B cell (primary cell): ENCODE results near the gene SYT6. TPM values are rescaled to one million over a fixed set of nuclear protein-coding genes. Genes with fewer than 3 reads are reported as not detected.
A peak's percentile ranks its signal among the peaks of the same experiment; 100 is the strongest.

Experiments used
- ATAC-seq: fragments of 200-7000 bp; cut with Tn5 transposase; one replicate; pipeline ENCODE4 v1.10.0; 2021; ENCODE audit warnings: low read depth, mild to moderate bottlenecking, moderate number of reproducible peaks, moderate library complexity
- CTCF ChIA-PET: fragments of 350-600 bp; sonication (Branson Sonifier 250); formaldehyde crosslinking; loops from one replicate; lab custom pipeline; 2021; ENCODE audit warnings: antibody characterized with exemption, inconsistent platforms; lab: Charles Lee
- POLR2A ChIA-PET: fragments of 350-600 bp; sonication (Branson Sonifier 250); formaldehyde crosslinking; loops from one replicate; lab custom pipeline; 2021; ENCODE audit warnings: antibody characterized with exemption; lab: Charles Lee
- DNase-seq: peaks from one replicate; pipeline ENCODE4 v3.0.0; 2013
- H2AFZ ChIP-seq: 2 replicates; pipeline ENCODE4 v1.6.1; 2012; ENCODE audit warnings: mild to moderate bottlenecking, low read depth, low read length; ENCODE audit not compliant: insufficient read depth, poor library complexity, severe bottlenecking
- H3K27ac ChIP-seq, 2 donors: 1 replicate in 1 of 2; 2 replicates in 1 of 2; pipeline ENCODE4 v1.5.1; 2012 to 2013; ENCODE audit warnings: low read length in 2 of 2, mild to moderate bottlenecking in 2 of 2, moderate library complexity in 1 of 2
- H3K27me3 ChIP-seq, 4 experiments: fragments of 200-600 bp in 1 of 4; sonication (generic) in 1 of 4; replicated peaks in 1 of 4; 1 replicate in 2 of 4; 2 replicates in 2 of 4; pipeline versions ENCODE4 v1.6.1 to v1.7.0; 2013 to 2016; ENCODE audit warnings: low read length in 3 of 4, mild to moderate bottlenecking in 2 of 4, mixed read lengths in 1 of 4, moderate library complexity in 1 of 4; ENCODE audit not compliant: insufficient read depth in 4 of 4, control insufficient read depth in 3 of 4; ENCODE audit errors: control extremely low read depth in 1 of 4
- H3K36me3 ChIP-seq, 2 experiments: replicated peaks in 1 of 2; 1 replicate in 1 of 2; 2 replicates in 1 of 2; pipeline versions ENCODE4 v1.6.1 to v1.7.1; 2013; ENCODE audit warnings: low read length in 1 of 2; ENCODE audit not compliant: insufficient read depth in 2 of 2, control insufficient read depth in 1 of 2; ENCODE audit errors: control extremely low read depth in 1 of 2, extremely low read depth in 1 of 2
- H3K4me1 ChIP-seq, 2 donors: fragments of 200-600 bp in 1 of 2; sonication (generic) in 1 of 2; 1 replicate in 1 of 2; 2 replicates in 1 of 2; pipeline versions ENCODE4 v1.5.1 to v1.6.1; 2013 to 2017; ENCODE audit warnings: low read length in 2 of 2; ENCODE audit not compliant: control insufficient read depth in 2 of 2, insufficient read depth in 2 of 2
- H3K4me2 ChIP-seq: replicated peaks from 2 replicates; pipeline ENCODE3; 2012; ENCODE audit warnings: mild to moderate bottlenecking, low read depth, low read length; ENCODE audit not compliant: poor library complexity, severe bottlenecking
- H3K4me3 ChIP-seq, 5 experiments: fragments of 200-600 bp in 1 of 5; sonication (generic) in 1 of 5; 1 replicate in 3 of 5; 2 replicates in 2 of 5; pipeline versions ENCODE4 v1.5.1 to v1.7.0; 2011 to 2016; ENCODE audit warnings: low read length in 4 of 5, mild to moderate bottlenecking in 4 of 5, low read depth in 2 of 5, control low read depth in 1 of 5, moderate library complexity in 1 of 5; ENCODE audit not compliant: insufficient read depth in 1 of 5; ENCODE audit errors: control extremely low read depth in 1 of 5, extremely low read depth in 1 of 5
- H3K79me2 ChIP-seq: fragments of 200-600 bp; sonication (generic); one replicate; pipeline ENCODE4 v1.6.0; 2016; ENCODE audit warnings: low read length; ENCODE audit not compliant: control insufficient read depth, insufficient read depth
- H3K9ac ChIP-seq: fragments of 200-600 bp; sonication (generic); 2 replicates; pipeline ENCODE4 v1.6.1; 2017; ENCODE audit warnings: mild to moderate bottlenecking, low read length, moderate library complexity
- H3K9me3 ChIP-seq, 3 donors: one replicate each; pipeline versions ENCODE4 v1.6.1 to v1.7.1; 2013; ENCODE audit warnings: low read length in 2 of 3; ENCODE audit not compliant: control insufficient read depth in 2 of 3, insufficient read depth in 1 of 3; ENCODE audit errors: control extremely low read depth in 1 of 3
- H4K20me1 ChIP-seq: 2 replicates; pipeline ENCODE4 v1.6.0; 2012; ENCODE audit warnings: mild to moderate bottlenecking, low read length; ENCODE audit not compliant: insufficient read depth, control insufficient read depth, poor library complexity, severe bottlenecking
- H3K27ac Mint-ChIP-seq: one replicate; pipeline ENCODE4 v1.8.0; 2021; ENCODE audit warnings: mixed read lengths
- H3K27me3 Mint-ChIP-seq: one replicate; pipeline ENCODE4 v1.8.0; 2021; ENCODE audit warnings: mixed read lengths
- H3K4me1 Mint-ChIP-seq: one replicate; pipeline ENCODE4 v1.8.0; 2021; ENCODE audit warnings: mixed read lengths
- H3K4me3 Mint-ChIP-seq: one replicate; pipeline ENCODE4 v1.8.0; 2021; ENCODE audit warnings: mixed read lengths
- H3K9me3 Mint-ChIP-seq: one replicate; pipeline ENCODE4 v1.8.0; 2022; ENCODE audit warnings: mixed read lengths; ENCODE audit not compliant: insufficient read depth
- EZH2 ChIP-seq: IDR thresholded peaks from 2 replicates; pipeline ENCODE4 v1.6.1; 2012; ENCODE audit warnings: borderline replicate concordance, low read depth, mild to moderate bottlenecking, moderate library complexity, low read length; ENCODE audit not compliant: insufficient read depth, poor library complexity, severe bottlenecking
- WGBS: methylation state at CpG from one replicate; pipeline ENCODE4 v1.1.5; 2013; ENCODE audit warnings: missing lambda C conversion rate; ENCODE audit not compliant: insufficient coverage; 5-methylcytosine and 5-hydroxymethylcytosine counted together
- intact Hi-C: fragments of 100-400 bp; cut with micrococcal nuclease; formaldehyde crosslinking; loops from one replicate; pipeline ENCODE4 v1.10.0; 2022
- polyA plus RNA-seq: library from polyadenylated mRNA; depleted of rRNA; stranded (reverse); fragments of >200 nt; gene quantifications from 2 replicates; pipeline ENCODE4 v1.2.3, GENCODE V29; 2012
- total RNA-seq, 2 donors: library from RNA; stranded (reverse); fragments of 120-200 nt in 1 of 2; gene quantifications; 1 replicate in 1 of 2; 2 replicates in 1 of 2; pipeline versions ENCODE4 v1.2.3 to v1.2.4, GENCODE V29; 2013 to 2022
- TF ChIP-seq, protein P1 (sequence below): fragments of 200-600 bp; IDR thresholded peaks from one replicate; pipeline ENCODE4 v1.8.0; 2022; ENCODE audit warnings: antibody characterized with exemption, mild to moderate bottlenecking

Gene SYT6
- total and polyA plus RNA-seq, 2 donors (not counting 1 experiment from before 2014, with no cell fraction given), result not detected

- WGBS, result 17% methylated on average over 19 of the region's 19 CpGs
- Histone ChIP-seq H3K27ac (no peak overlapping the region), H3K79me2 (no peaks in the 10 kb centered on the region), H3K9ac (no peak overlapping the region), H3K36me3 (no peaks in the 10 kb centered on the region), H4K20me1 (no peaks in the 10 kb centered on the region), H3K9me3 (peaks cover 0 to 11% (median 0%) of the 10 kb centered on the region in 3 donors), H3K4me3 (no peak overlapping the region), H3K4me2 (no peak overlapping the region), H3K4me1 (peaks cover 15 to 16% of the 10 kb centered on the region in 2 donors), H3K27me3 (peaks cover 0 to 59% (median 27%) of the 10 kb centered on the region in 4 experiments), H2AFZ (peak overlapping the region; percentile 38)
- H3K4me1 Mint-ChIP-seq, result peaks cover 7% of the 10 kb centered on the region
- ChIA-PET POLR2A (no interaction called here), CTCF (interaction anchor here (1.1 kb wide), 1 partner anchor 128 kb away, joined by 3 read pairs; no protein-coding TSS in a partner anchor)
- no peak overlapping the region for H3K27ac Mint-ChIP-seq
- no peak for TF ChIP-seq EZH2
- TF ChIP-seq, protein P1, sequence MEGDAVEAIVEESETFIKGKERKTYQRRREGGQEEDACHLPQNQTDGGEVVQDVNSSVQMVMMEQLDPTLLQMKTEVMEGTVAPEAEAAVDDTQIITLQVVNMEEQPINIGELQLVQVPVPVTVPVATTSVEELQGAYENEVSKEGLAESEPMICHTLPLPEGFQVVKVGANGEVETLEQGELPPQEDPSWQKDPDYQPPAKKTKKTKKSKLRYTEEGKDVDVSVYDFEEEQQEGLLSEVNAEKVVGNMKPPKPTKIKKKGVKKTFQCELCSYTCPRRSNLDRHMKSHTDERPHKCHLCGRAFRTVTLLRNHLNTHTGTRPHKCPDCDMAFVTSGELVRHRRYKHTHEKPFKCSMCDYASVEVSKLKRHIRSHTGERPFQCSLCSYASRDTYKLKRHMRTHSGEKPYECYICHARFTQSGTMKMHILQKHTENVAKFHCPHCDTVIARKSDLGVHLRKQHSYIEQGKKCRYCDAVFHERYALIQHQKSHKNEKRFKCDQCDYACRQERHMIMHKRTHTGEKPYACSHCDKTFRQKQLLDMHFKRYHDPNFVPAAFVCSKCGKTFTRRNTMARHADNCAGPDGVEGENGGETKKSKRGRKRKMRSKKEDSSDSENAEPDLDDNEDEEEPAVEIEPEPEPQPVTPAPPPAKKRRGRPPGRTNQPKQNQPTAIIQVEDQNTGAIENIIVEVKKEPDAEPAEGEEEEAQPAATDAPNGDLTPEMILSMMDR, result no peak
- intact Hi-C loops, result no loop called here
- no peak for DNase-seq
- no peak for ATAC-seq
- H3K27me3 Mint-ChIP-seq, result peaks cover 63% of the 10 kb centered on the region
- H3K4me3 Mint-ChIP-seq, result no peak overlapping the region
- H3K9me3 Mint-ChIP-seq, result no peaks in the 10 kb centered on the region
These were observed 1.3 kb upstream of the SYT6 start for GRCh38 chr1:114154963-114155322.

- H3K27ac Mint-ChIP-seq, result no peak overlapping the region
These were observed 685 bp upstream of the SYT6 start for GRCh38 chr1:114154146-114154962.

More at GRCh38 chr1:114154146-114154962, 685 bp upstream of the SYT6 start:
- no peaks in the 10 kb centered on the region for H4K20me1 ChIP-seq
- peaks cover 7% of the 10 kb centered on the region for H3K4me1 Mint-ChIP-seq
- ChIA-PET POLR2A (no interaction called here), CTCF (interaction anchor here (1.1 kb wide), 1 partner anchor 128 kb away, joined by 3 read pairs; no protein-coding TSS in a partner anchor)
- H3K4me1 ChIP-seq, result peaks cover 15 to 16% of the 10 kb centered on the region in 2 donors
- peaks cover 64% of the 10 kb centered on the region for H3K27me3 Mint-ChIP-seq
- peak overlapping the region; percentile 57 for H3K4me2 ChIP-seq
- H3K27ac ChIP-seq, result no peak overlapping the region
- H3K9me3 ChIP-seq, result peaks cover 0 to 11% (median 0%) of the 10 kb centered on the region in 3 donors
- H3K9ac ChIP-seq, result no peak overlapping the region
- peak overlapping the region; percentile 38 for H2AFZ ChIP-seq
- no peak for ATAC-seq
- no peak overlapping the region for H3K4me3 ChIP-seq
- intact Hi-C loops, result no loop called here
- no peaks in the 10 kb centered on the region for H3K9me3 Mint-ChIP-seq
- peaks cover 0 to 57% (median 25%) of the 10 kb centered on the region in 4 experiments for H3K27me3 ChIP-seq
- H3K36me3 ChIP-seq, result no peaks in the 10 kb centered on the region
- H3K4me3 Mint-ChIP-seq, result peak overlapping the region; percentile 69
- TF ChIP-seq, protein P1, result no peak
- TF ChIP-seq EZH2, result no peak
- WGBS, result 12% methylated on average over 39 of the region's 41 CpGs
- DNase-seq, result no peak
- H3K79me2 ChIP-seq, result no peaks in the 10 kb centered on the region
